HG02678 (cell line): ENCODE results near the gene SLC25A25.
"Not testable (repeated sequence)": the region's sequence is repeated elsewhere in the genome, so short reads cannot be mapped to it uniquely, and the experiment has no call there.

Experiments used
- ATAC-seq: cut with Tn5 transposase; IDR thresholded peaks from one replicate; pipeline ENCODE4 v1.9.1; 2021; ENCODE audit warnings: mild to moderate bottlenecking, moderate library complexity; ENCODE audit not compliant: unreplicated experiment

The SLC25A25 gene

DNA sequence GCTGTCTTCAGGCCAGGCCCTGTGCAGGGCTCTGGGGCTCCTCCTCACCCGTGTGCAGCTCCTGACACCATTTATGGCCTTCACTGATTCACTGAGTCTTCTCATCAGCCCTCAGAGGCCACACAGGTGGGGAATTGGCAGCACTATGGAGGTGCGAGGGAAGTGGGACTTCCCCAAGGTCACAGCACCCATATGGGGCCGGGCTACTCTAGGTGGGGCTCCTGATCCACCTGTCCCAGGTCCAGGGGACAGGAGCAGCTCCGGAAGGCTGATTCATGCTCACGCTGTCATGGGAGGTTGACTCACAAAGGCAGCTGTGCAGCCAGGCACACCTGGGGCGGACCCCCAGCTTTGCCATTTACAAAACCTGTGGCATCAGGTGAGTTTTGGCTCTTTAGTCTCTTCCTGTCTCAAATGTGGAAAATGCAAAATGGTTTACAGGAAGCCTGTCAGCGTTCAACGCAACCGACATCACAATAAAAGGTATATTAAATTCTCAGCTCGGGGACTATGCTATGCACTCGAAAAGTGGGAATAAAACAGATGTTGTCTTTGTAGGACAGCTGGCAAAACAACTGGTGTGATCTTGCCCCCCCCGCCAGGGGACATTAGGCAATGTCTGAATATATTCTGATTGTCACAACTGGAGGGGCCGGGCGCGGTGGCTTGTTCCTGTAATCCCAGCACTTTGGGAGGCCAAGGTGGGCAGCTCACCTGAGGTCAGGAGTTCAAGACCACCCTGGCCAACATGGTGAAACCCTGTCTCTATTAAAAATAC lies 15.9 kb upstream of the SLC25A25 start:
- no peak for ATAC-seq

DNA sequence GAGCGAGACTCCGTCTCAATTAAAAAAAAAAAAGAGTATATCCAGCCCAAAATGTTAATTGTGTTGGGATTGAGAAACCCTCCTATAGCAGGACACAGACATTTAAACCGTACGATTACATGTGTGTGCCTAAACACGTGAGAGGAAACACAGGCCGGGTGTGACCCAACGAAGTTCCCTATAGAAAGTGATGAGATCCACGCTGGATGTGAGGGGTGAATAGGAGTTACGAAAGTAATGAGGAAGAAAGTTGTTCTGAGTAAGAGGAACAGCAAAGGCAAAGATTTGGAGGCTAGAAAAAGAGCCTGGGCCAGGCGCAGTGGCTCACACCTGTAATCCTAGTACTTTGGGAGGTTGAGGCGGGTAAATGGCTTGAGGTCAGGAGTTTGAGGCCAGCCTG lies 14.5 kb upstream of the SLC25A25 start:
- no peak for ATAC-seq

DNA sequence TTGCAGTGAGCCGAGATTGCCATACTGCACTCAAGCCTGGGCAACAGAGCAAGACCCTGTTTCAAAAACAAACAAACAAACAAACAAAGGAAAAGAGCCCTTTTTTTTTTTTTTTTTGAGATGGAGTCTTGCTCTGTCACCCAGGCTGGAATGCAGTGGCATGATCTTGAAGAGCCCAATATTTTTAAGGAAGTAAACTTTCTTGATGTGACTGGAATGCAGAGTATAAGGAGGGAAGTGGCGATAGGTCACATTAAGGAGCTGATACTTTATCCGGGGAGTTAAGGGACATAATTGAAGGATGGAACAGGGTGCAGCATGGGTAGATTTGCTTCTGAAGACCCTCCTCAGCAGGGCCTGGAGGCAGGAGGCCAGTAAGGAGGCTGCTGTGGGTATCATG lies 13.9 kb upstream of the SLC25A25 start:
- ATAC-seq, result no peak

DNA sequence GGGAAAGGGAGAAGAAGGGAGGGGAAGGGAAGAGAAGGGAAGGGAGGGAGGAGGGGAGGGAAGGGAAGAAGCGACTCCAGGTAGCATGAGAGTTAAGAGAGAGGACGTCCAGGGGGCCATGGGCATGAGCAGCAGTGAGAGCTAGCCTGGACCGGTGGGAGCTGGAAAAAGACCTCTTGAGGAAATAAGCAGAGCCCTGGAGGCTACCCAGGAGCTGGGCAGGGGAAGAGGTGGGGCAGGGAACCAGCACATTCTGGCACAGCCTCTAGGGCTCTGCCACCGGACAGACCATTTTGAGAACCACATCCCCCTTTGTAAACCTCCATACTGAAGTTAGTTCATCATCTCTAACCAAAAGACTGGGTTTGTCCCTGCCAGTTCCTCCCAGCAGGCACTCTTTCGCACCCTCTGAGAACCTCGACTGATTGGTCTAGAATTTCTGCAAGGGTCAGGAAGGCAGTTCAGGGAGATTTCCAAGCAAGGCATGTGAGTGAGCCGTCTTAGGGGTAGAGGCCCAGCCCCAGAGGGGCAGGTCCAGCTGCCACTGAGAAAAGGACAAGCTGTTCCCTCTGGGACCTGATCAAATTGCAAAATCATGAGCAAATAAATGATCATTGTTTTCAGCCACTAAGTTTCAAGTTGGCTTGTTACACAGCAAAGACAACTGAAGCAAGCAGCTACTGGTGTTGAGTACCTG lies 12.5 kb upstream of the SLC25A25 start:
- ATAC-seq, result no peak

DNA sequence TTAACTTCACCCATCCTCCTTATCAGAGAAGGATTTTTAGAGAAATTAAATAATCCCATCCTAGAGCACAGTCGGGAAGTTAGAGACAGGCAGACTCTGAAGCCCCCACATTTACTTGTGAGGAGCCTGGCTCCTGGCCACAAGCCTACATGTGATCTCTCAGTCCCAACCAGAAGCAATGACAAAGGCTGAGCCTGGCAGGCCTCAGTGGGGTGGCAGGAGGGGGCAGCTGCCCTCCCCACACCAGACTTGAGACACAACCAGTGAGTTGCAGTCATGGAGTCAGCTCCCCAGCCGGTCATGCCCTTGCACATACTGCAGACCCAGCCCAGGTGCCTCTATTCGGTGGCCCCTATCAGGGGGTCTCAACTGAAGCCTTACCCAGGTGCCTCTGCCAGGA lies 11.9 kb upstream of the SLC25A25 start:
- no peak for ATAC-seq

DNA sequence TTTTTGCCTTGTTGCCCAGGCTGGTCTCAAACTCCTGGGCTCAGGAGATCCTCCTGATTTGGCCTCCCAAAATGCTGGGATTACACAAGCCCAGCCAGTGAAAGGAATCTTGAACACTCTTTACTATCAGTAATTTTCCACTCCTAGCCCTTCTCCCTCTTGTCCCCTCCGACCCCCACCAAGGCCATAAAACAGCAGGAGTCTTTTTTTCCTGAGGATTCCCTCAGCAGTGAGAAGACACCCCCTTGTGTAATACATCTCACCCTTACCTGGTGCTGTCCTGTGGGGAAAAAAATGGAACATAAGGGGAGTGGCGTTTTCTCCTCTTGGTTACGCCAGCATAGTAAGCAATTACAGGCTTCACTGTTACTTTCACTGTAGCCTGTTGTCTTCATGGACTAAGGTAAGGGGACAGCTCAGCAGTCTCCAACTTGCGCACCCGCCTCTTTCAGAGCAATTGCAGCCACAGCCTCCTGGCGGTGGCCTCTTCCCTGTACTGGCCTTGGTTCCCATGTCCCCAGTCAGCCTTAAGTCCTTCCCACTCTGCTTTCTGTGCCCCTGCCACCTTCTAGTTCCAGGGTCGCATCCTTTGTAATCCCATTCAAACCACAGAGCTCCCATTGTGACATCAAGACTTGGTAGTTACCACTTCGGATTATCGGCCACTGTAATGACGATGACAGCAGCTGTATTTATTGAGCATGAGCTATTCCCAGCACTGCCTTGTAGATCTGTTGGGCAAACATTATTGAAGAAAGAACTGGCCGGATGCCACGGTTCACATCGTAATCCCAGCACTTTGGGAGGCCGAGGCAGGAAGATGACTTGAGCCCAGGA lies 10.9 kb upstream of the SLC25A25 start:
- ATAC-seq, result no peak

DNA sequence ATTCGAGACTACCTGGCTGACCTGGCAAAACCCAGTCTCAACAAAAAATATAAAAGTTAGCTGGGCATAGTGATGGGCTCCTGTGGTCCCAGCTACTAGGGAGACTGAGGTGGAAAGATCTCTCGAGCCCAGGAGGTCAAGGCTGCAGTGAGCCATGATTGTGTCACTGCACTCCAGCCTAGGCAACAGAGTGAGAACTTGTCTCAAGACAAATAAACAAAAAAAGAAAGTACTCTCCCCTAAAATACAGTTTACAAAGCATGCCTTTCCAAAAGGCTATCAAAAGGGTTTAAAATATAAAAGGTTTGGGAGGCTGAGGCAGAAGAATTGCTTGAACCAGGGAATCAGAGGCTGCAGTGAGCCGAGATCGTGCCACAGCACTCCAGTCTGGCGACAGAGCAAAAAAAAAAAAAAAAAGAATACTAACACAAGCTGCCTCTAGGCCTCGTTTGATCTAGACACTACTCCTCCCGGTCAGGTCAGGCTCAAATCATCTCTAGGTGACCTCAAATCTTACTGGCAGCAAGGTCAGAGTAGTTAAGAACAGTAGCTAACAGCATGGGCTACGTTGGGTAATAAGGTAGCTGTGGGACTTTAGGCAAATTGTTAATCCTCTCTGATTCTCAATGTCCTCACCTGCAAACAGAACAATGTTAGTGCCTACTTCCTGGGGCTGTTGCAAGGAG lies 10.2 kb upstream of the SLC25A25 start:
- ATAC-seq, result no peak

DNA sequence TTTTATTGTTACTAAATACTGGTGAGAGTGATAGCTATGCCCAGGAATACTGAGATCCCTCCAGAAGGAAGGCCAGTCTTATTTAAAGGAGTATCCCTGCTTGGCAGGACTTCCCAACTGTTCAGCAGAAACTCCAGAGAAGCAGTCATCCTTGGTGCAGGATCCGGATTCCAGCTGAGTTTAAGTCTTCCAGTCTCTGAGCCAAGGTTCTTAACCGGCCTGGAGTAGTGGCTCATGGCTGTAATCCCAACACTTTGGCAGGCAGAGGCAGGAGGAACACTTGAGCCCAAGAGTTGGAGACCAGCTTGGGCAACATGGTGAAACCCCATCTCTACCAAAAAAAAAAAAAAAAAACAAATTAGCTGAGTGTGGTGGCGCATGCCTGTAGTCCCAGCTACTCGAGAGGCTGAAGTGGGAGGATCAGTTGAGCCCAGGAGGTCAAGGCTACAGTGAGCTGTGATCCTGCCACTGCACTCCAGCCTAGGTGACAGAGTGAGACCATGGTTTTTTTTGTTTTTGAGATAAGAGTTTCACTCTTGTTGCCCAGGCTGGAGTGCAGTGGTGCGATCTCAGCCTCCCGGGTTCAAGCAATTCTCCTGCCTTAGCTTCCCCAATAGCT lies 8.6 kb upstream of the SLC25A25 start:
- ATAC-seq, result no peak

DNA sequence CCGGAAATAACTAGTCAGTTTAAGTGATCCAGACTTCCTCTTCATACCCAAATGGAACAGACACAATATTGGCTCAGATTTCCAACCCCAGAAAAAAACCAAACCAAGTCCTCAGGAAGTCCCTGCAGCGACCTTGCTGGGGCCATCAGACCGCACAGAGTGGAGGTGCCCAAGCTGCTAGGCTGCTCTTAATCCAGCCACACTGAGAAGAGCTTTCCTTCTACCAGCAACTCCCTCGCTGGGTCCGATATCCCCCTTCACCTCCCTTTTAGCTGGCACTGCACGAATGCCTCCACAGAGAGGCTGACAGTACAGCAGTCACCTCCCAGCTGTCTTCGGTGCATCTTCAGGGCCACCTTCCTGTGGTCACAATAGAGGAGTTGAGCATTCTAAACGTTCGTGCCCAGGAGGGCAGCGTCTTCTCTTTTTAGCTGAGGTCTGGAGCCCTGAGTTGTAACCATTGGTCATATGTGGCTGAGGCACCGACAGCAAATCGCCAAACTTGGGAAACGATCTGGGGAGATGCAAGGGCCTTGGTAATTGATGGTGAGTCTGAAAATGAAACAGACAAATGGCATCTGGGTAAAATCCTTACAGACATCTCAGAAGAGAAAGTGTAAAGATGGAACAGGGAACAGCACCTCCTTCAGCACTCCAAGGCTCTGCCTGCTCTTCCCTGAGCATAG lies 6.6 kb upstream of the SLC25A25 start:
- ATAC-seq, result no peak

DNA sequence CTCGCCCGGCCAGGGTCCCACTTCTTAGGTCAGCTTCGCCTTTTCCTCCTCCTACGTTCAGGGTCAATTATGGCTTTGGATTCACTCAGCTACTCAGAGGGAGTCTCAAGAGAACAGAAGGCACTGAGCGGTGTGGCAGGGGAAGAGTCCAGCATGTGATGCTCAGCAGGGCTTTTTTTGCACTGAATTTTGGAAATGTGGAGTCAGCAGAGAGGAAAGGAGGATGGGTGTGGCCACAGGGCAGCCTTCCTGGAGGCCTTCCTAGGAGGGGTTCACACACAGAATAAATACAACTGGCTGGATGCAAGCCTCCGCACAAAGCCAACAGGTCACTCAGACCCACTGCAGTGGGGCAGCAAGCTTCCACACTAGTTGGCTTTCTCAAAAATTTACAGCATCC lies 5.8 kb upstream of the SLC25A25 start:
- no peak for ATAC-seq

DNA sequence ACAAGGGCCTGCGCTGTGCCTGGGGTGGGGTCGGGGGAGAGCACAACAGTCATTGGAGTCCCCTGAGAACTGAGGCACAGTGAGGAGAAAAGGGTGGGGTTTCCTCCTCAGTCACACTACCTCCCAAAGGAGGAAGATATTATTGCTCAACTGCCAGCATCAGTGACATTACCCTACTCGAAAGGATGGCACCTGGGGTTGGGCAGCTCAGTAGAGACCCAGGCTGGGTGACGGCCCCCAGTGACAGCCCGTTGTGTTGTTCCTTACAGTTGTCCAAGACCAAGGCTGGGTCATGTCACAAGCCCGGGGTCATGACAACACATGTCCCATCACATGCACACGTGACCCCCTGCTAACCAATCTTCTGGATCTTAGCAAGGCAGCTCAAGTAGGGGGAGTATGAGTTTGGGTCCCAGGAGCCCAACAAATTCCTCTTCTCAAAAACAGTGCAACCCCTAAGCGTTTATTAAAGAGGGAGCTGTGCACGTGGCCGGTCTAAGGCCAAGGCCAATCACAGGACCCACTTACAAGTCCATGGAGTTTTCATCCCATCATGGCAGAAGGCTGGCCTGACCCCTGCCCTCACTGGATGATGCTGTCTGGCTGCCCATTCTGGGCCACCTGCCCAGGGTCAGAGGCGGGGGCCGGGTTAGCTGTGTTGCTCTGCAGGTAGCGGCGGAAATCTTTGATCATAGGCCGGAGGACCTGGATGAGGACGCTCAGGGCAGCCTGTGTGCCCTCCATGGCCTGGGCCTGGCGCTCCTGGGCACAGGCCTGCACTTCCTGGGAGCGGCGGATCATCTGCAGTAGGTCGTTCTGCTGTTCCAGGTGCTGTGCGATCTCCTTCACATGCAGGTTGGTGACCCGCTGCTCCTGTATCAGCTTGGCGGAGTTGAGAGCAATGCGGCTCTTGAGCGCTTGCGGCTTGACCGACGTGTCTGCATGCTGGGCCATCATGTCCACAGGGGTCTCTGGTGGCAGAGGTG lies 4.9 kb upstream of the SLC25A25 start:
- no peak for ATAC-seq

DNA sequence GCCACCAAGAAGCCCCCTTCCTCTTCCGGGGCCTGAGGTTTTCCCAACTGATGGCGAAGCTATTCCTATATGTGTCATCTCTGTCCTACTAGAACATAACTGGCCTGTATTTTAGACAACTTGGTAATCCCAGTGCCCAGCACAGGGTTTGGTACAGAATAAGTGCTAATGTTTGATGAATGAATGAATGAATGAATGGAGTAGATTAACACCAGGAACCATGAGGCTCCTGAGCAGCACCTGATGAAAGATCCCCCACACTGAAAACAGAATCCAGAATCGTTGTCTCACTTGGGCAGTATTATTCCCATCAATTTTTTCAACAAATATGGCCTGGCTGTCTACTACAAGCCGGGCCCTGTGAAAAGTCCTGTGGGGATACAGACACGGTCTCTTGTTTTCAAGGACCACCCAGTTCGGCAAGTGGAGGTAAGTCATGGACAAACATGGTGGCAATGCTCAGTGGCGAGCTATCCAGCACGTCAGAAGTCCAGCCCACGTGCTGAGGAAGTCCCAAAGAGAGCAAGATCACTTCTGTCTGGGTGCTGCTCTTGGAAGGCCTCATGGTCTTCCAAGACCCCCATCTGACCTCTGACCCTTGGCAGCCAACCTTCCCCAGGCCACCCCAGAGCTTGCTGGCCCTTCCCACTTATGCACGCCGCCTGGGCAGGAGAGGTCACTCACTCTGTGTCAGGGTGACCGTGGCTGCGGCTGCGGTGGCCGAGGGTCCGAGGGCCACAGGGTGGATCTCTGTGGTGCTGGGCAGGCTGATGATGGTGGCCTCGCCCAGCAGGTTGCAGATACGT lies 1.9 kb upstream of the SLC25A25 start:
- no peak for ATAC-seq

DNA sequence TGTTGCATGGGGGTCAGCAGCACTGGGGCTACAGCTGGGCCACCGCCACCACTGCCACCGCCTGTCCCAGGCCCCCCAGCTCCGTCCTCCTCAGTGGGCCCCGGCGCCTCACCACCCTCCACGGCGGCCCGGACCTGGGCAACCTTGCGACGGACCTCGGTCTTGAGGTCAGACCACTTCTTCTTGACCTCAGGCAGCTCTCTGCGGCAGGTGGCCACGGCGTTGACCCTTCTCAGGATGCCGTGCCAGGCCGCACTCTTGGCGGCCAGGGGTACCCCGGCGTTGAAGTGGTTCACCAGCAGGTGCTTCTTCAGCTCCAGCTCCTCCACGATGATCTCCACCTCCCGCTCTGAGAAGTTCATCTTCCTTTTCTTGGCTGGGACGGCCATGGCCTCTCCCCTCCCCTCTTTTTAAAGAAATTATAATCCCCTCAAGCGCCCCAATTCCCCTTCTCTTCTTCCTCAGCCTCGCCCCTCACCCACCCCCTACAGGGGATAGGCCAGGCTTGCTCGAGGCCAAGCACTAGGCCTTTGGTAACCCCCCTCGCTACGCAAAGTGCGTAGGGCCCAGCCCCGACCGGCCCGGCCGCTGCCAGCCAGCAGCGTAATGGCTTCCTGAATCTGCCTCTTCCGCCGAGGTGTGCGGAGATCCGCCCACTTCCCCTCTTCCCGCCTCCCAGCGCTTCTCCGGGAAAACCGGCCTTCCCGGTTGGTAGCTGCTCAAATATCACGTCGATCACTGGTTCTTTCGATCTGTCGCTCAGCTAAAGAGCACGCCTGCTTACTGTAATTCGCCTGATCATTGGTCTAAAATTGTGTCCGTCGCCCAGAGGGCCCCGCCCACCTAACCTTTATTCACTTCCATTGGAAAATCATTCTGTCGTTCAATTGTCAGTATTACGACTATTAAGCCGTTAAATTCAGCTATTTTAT lies 1.1 kb upstream of the SLC25A25 start, which contains the start of gene NAIF1:
Gene NAIF1 (minus strand): TSS at position 608 of the 932 bp plus-strand sequence. CDS start 219 bp downstream, at position 389.
- ATAC-seq, result peak; percentile 66

DNA sequence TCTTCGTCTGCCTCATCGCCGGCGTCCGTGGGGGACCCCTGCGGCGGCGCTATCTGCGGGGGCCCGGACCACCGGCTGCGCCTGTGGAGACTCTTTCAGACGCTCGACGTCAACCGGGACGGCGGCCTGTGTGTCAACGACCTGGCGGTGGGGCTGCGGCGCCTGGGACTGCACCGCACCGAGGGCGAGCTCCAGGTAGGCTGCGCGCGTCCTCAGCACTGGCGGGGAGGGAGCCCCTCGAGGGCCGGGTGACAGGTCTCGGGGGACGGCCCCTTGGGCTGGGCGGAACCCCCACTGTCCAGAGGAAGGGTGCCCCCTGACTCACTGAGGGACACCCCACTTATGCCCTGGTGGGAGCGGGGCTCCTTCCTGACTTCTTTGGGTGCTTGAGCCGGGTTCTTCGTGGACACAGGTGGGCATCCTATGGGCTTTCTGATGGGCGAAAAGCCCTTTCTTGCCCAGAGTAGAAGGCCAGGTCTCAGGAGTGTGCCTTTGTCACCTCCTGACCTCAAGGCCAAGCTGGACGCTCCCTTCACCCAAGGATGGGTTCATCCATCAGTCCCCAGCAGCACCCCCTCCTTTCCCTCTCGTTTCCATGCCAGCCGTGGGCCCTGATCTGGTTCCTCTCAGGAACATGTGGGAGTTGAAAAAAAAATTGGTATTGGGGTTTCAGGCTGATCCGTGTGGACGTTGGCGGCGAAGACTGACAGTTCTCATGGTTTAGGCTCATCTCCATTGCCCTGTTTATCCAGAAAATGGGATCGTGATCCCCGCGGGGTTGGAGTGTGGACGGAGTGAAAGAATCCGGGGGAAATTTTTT lies 564 bp downstream of the SLC25A25 start:
- ATAC-seq, result no peak

DNA sequence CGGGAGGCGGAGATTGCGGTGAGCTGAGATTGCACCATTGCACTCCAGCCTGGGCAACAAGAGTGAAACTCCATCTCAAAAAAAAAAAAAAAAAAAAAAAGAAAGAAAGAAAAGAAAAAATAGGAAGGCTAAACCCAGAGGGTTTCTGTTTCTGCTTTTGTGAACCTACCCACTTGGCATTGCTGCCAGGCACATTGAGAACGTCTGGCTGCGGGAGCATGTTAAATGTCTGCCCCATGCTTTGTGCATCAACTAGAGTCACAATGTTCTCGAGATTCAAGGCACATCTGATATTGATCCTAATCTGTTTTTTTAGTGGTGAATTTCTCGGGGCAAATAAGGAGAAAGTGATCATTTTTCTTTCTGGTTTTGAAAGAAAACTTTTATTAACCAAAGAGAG lies 2.8 kb downstream of the SLC25A25 start:
- no peak for ATAC-seq

DNA sequence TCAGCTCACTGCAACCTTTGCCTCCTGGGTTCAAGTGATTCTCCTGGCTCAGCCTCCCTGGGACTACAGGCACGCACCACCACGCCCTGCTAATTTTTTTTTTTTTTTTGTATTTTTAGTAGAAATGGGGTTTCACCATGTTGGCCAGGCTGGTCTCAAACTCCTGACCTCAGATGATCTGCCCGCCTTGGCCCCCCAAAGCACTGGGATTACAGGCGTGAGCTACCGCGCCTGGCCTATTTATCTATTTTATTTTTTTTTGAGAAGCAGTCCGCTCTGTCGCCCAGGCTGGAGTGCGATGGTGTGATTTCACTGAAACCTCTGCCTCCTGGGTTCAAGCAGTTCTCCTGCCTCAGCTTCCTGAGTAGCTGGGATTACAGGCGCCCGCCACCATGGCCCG lies 3.4 kb downstream of the SLC25A25 start:
- ATAC-seq, result not testable (repeated sequence)
